PC-3 (cell line): ENCODE measurements around the gene ZFYVE28. TPM values are rescaled to one million over a fixed set of nuclear protein-coding genes. Genes with fewer than 3 reads are reported as not detected.

ENCODE experiments used
- ATAC-seq: fragments of 200-7000 bp; cut with Tn5 transposase; 2 replicates; pipeline ENCODE4 v1.9.1; 2020; ENCODE audit warnings: mild to moderate bottlenecking, moderate library complexity
- BruUV-seq: library from RNA; stranded (reverse); fragments of 400-500 nt; replicated peaks from 2 replicates; lab custom pipeline; 2021; lab: Mats Ljungman, UMichigan
- CTCF ChIA-PET: fragments of 300-600 bp; sonication (Branson Sonifier 250); formaldehyde crosslinking; loops from one replicate; lab custom pipeline; 2022; ENCODE audit warnings: antibody characterized with exemption; lab: Charles Lee
- POLR2A ChIA-PET: fragments of 300-600 bp; sonication (Branson Sonifier 250); formaldehyde crosslinking; loops from one replicate; lab custom pipeline; 2022; ENCODE audit warnings: antibody characterized with exemption; ENCODE audit not compliant: unreplicated experiment; lab: Charles Lee
- DNase-seq: peaks from one replicate; pipeline ENCODE4 v3.0.0-alpha.2; 2015
- H2AFZ ChIP-seq: fragments of 300-600 bp; sonication (generic); 2 replicates; pipeline ENCODE4 v1.6.0; 2016; ENCODE audit warnings: antibody characterized with exemption, low read length
- H3F3A ChIP-seq: fragments of 300-600 bp; sonication (generic); one replicate; pipeline ENCODE4 v1.6.0; 2017; ENCODE audit warnings: antibody characterized with exemption, low read length, control low read depth, mild to moderate bottlenecking; ENCODE audit not compliant: unreplicated experiment
- H3K27ac ChIP-seq: fragments of 300-600 bp; sonication (generic); 2 replicates; pipeline ENCODE4 v1.5.1; 2016; ENCODE audit warnings: mild to moderate bottlenecking, low read length
- H3K27me3 ChIP-seq: fragments of 300-600 bp; sonication (generic); 2 replicates; pipeline ENCODE4 v1.6.1; 2016; ENCODE audit warnings: low read length, mixed read lengths
- H3K36me3 ChIP-seq: fragments of 300-600 bp; sonication (generic); 2 replicates; pipeline ENCODE4 v1.6.1; 2016; ENCODE audit warnings: low read depth, mixed run types, low read length, mixed read lengths
- H3K4me1 ChIP-seq: fragments of 300-600 bp; sonication (generic); 2 replicates; pipeline ENCODE4 v1.5.1; 2016; ENCODE audit warnings: low read length; ENCODE audit not compliant: insufficient read depth
- H3K4me2 ChIP-seq: fragments of 300-600 bp; sonication (generic); 2 replicates; pipeline ENCODE4 v1.6.0; 2016; ENCODE audit warnings: low read length
- H3K4me3 ChIP-seq: fragments of 300-600 bp; sonication (generic); 2 replicates; pipeline ENCODE4 v1.5.1; 2016; ENCODE audit warnings: mild to moderate bottlenecking, low read length, mixed read lengths
- H3K79me2 ChIP-seq: fragments of 300-600 bp; sonication (generic); 2 replicates; pipeline ENCODE4 v1.6.1; 2017; ENCODE audit warnings: low read length, mixed read lengths
- H3K9ac ChIP-seq: fragments of 300-600 bp; sonication (generic); 2 replicates; pipeline ENCODE4 v1.6.0; 2016; ENCODE audit warnings: mild to moderate bottlenecking, low read length
- H3K9me2 ChIP-seq: fragments of 300-600 bp; sonication (generic); replicated peaks from 2 replicates; pipeline ENCODE4 v1.6.1; 2016; ENCODE audit warnings: mixed run types, low read length, mixed read lengths
- H3K9me3 ChIP-seq: fragments of 300-600 bp; sonication (generic); 2 replicates; pipeline ENCODE4 v1.6.1; 2016; ENCODE audit warnings: low read length, mixed read lengths
- H4K20me1 ChIP-seq: fragments of 300-600 bp; sonication (generic); 2 replicates; pipeline ENCODE4 v1.6.1; 2016; ENCODE audit warnings: low read length, mixed read lengths
- EZH2 ChIP-seq: fragments of 300-600 bp; sonication (generic); IDR thresholded peaks from one replicate; pipeline ENCODE4 v1.6.1; 2017; ENCODE audit warnings: antibody characterized with exemption, mild to moderate bottlenecking, low read length; ENCODE audit not compliant: unreplicated experiment
- EZH2phosphoT487 ChIP-seq: fragments of 300-600 bp; sonication (generic); IDR thresholded peaks from 2 replicates; pipeline ENCODE4 v1.6.1; 2018; ENCODE audit warnings: mild to moderate bottlenecking, antibody characterized with exemption, low read length, borderline replicate concordance
- intact Hi-C: fragments of 100-400 bp; cut with micrococcal nuclease; formaldehyde crosslinking; loops from 2 replicates; pipeline ENCODE4 v1.9.0; 2023
- total RNA-seq: library from RNA; depleted of rRNA; stranded (reverse); fragments of >200 nt; gene quantifications from 2 replicates; pipeline ENCODE4 v1.2.3, GENCODE V29; 2014
- TF ChIP-seq, protein P1 (sequence below): fragments of 300-600 bp; sonication (generic); conservative IDR thresholded peaks from 2 replicates; pipeline ENCODE4 v1.5.1; 2017; ENCODE audit warnings: antibody characterized with exemption, low read depth, mild to moderate bottlenecking, low read length

The ZFYVE28 gene
- total RNA-seq, 1 experiment from 2014 or later, result 8.0 TPM

DNA sequence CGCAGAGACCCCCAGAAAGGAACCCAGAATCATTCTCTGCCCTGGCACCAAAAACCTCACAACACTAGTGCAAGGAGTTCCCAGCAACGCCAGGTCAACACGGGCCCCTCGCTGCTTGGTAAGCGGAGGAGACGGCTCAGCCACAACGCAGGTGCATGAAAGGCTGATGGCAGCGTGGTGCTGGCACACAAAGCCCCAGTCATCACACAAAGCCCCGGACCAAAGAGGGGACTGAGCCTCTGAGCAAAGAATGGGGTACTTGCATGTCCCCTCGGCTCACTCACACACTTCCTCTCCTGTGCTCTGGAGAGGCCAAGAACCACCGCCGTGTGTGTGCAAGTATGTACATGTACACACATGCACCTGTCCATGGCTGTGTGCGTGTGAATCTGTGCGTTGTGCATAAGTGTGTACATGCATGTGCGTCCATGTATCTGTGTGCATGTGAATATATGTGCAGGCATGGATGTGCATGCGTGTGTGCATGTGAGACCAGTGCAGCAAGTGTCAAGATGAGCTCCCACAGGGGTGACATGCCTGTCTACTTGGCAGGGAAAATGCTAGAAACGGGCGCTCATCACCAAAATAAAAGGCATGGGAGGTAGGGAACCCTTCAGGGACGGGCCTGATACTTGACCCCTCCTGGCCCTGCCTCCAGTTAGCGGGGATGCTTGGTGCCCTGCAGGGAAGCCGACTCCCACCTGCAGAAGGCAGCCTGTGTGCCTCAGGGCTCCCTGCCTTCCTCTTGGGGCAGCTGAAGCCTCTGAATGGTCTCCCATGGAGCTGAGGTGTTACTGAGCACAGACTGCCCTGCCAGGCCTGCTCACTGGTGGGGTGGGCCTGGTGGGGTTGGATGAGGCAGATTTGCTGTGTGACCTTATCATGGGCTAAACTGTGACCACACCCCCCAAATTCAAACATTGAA is 60.4 kb downstream of the ZFYVE28 start:
- no peak for ATAC-seq
- BruUV-seq, result no TSS peak
- no peaks in the 10 kb centered on the region for H3K27me3 ChIP-seq

DNA sequence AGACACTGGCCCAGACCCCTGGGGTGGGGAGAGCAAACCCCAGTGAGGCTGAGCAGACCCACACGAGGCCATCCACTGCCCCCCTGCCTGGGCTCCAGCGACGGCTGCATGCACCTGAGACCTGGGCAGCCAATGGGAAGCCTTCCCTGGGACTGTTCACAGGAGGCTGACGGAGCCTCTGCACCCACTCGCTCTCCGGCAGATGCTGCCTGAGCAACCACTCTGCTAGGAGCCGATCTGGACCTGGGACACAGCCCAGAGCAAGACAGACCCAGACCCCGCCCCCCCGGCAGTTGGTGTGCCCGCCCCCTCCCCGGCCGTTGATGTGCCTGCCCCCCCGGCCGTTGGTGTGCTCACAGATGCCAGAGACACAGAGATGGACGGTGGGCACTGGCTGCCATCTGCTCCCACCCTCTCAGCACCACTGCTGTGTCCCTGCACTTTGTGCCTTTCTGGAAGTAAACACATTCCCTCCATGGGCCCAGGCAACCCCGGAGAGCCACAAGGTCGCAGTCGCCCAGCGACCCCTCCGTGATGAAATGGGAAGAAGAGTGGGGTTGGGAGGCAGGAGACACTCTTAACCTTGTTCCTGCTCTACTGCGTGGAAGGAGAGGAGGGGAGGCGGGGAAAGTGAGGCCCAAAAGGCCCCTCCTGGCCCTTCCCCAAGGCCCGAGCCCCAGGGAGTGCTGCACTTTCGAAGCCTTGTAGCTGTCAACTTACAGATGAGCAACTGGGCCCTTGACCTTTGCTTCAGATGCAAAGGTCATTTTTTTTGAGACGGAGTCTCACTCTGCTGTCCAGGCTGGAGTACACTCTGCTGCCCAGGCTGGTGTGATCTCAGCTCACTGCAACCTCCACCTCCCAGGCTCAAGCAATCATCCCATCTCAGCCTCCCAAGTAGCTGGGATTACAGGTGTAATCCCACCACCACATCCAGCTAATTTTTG is 62.0 kb downstream of the ZFYVE28 start:
- H4K20me1 ChIP-seq, result no peaks in the 10 kb centered on the region
- H3K4me1 ChIP-seq, result no peaks in the 10 kb centered on the region
- no peaks in the 10 kb centered on the region for H3K9me2 ChIP-seq
- no peak overlapping the region for H3K4me2 ChIP-seq
- H3F3A ChIP-seq, result no peaks in the 10 kb centered on the region
- no peak overlapping the region for H3K4me3 ChIP-seq
- no peak for TF ChIP-seq EZH2phosphoT487
- TF ChIP-seq EZH2, result no peak
- TF ChIP-seq, protein P1, sequence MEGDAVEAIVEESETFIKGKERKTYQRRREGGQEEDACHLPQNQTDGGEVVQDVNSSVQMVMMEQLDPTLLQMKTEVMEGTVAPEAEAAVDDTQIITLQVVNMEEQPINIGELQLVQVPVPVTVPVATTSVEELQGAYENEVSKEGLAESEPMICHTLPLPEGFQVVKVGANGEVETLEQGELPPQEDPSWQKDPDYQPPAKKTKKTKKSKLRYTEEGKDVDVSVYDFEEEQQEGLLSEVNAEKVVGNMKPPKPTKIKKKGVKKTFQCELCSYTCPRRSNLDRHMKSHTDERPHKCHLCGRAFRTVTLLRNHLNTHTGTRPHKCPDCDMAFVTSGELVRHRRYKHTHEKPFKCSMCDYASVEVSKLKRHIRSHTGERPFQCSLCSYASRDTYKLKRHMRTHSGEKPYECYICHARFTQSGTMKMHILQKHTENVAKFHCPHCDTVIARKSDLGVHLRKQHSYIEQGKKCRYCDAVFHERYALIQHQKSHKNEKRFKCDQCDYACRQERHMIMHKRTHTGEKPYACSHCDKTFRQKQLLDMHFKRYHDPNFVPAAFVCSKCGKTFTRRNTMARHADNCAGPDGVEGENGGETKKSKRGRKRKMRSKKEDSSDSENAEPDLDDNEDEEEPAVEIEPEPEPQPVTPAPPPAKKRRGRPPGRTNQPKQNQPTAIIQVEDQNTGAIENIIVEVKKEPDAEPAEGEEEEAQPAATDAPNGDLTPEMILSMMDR, result no peak
- no peaks in the 10 kb centered on the region for H3K9me3 ChIP-seq
- ChIA-PET CTCF (no interaction called here), POLR2A (no interaction called here)
- no peak overlapping the region for H3K9ac ChIP-seq
- H3K79me2 ChIP-seq, result no peaks in the 10 kb centered on the region
- no peak overlapping the region for H2AFZ ChIP-seq
- ATAC-seq (no peak), DNase-seq (no peak)
- no peaks in the 10 kb centered on the region for H3K36me3 ChIP-seq
- no TSS peak for BruUV-seq
- no peak overlapping the region for H3K27ac ChIP-seq
- intact Hi-C loops, result no loop called here
- H3K27me3 ChIP-seq, result no peaks in the 10 kb centered on the region

More for the DNA sequence above, 60.4 kb downstream of the ZFYVE28 start:
- H3K4me2 ChIP-seq, result no peak overlapping the region
- CTCF ChIA-PET, result no interaction called here
- no peak for TF ChIP-seq EZH2
- TF ChIP-seq, protein P1, result no peak
- no peak for TF ChIP-seq EZH2phosphoT487
- no peaks in the 10 kb centered on the region for H3K79me2 ChIP-seq
- no peak overlapping the region for H3K9ac ChIP-seq
- POLR2A ChIA-PET, result no interaction called here
- H4K20me1 ChIP-seq, result no peaks in the 10 kb centered on the region
- DNase-seq, result no peak
- no peaks in the 10 kb centered on the region for H3K36me3 ChIP-seq
- H3K4me1 ChIP-seq, result no peaks in the 10 kb centered on the region
- no peak overlapping the region for H2AFZ ChIP-seq
- intact Hi-C loops, result no loop called here
- no peak overlapping the region for H3K4me3 ChIP-seq
- H3K9me3 ChIP-seq, result no peaks in the 10 kb centered on the region
- no peaks in the 10 kb centered on the region for H3K9me2 ChIP-seq
- H3K27ac ChIP-seq, result no peak overlapping the region
- H3F3A ChIP-seq, result no peaks in the 10 kb centered on the region
